ENCODE data around the gene CLCN7. TPM values are rescaled to one million over a fixed set of nuclear protein-coding genes. Genes with fewer than 3 reads are reported as not detected.

Gene CLCN7
- total and polyA plus RNA-seq, 2 of the 8 experiments (the other 6 are each of a cell fraction or from before 2014, with no cell fraction given), result 38.6 to 81.5 TPM

- peaks cover 0 to 9% of the 10 kb centered on the region in 2 experiments for H4K20me1 ChIP-seq (replicated peaks in 1 of 2; ENCODE audit: control insufficient read depth in 1 of 2, insufficient read depth in 2 of 2, low read length in 2 of 2)
- no peak overlapping the region for H3K18ac ChIP-seq (ENCODE audit: extremely low read depth, low read length)
- TF ChIP-seq CTCF (IDR thresholded peaks at IDR 0.05; ENCODE audit: control extremely low read depth in 1 of 3, insufficient read depth in 1 of 3, low read depth in 1 of 3, low read length in 3 of 3) (0 out of 4 replicates have a peak, but pooled peaks of 1 of the 3 experiments have one; percentile 3), POLR2A (IDR thresholded peaks at IDR 0.05; ENCODE audit: control extremely low read depth in 1 of 2, low read depth in 2 of 2, low read length in 2 of 2) (no peak)
- no peak overlapping the region for H3K9ac ChIP-seq (replicated peaks in 1 of 4; ENCODE audit: extremely low read depth in 1 of 4, low read depth in 3 of 4, low read length in 3 of 4)
- H3K36me3 ChIP-seq (ENCODE audit: control insufficient read depth in 2 of 4, insufficient read depth in 4 of 4, low read length in 3 of 4), result peaks cover 0 to 15% (median 1%) of the 10 kb centered on the region in 4 experiments; a peak in 3 of 8 replicates
- no peaks in the 10 kb centered on the region for H3K4me1 ChIP-seq (replicated peaks in 1 of 4; ENCODE audit: control insufficient read depth in 3 of 4, insufficient read depth in 4 of 4, low read length in 3 of 4)
- WGBS, 2 experiments (ENCODE audit: extremely low coverage in 1 of 2, insufficient coverage in 1 of 2, insufficient read length in 1 of 2, insufficient replicate concordance in 2 of 2, low coverage in 1 of 2, low lambda C conversion rate in 2 of 2, missing lambda C conversion rate in 1 of 2), result 88% methylated on average over 25 of the region's 29 CpGs; no CpG with 5 or more reads in 1 of the 2 experiments
- no peak overlapping the region for H4K8ac ChIP-seq (ENCODE audit: extremely low read depth, insufficient read depth, low read length)
- no peak overlapping the region for H3K4me3 ChIP-seq (ENCODE audit: extremely low read depth in 1 of 4, insufficient read depth in 2 of 4, low read depth in 3 of 4, low read length in 4 of 4)
- no peak overlapping the region for H3K27ac ChIP-seq (ENCODE audit: low read depth, low read length)
- H3K4me2 ChIP-seq (ENCODE audit: insufficient read depth in 1 of 2, low read depth in 2 of 2, low read length in 2 of 2), result no peak overlapping the region
- H3K9me3 ChIP-seq (ENCODE audit: insufficient read depth in 2 of 2, low read depth in 1 of 2, low read length in 1 of 2), result no peaks in the 10 kb centered on the region
- no peak for FAIRE-seq
- no peak overlapping the region for H2AFZ ChIP-seq (ENCODE audit: low read length)
- H3K27me3 ChIP-seq (replicated peaks in 1 of 4; ENCODE audit: control insufficient read depth in 3 of 4, extremely low read depth in 1 of 4, insufficient read depth in 3 of 4, low read length in 3 of 4), result no peaks in the 10 kb centered on the region
- no peak overlapping the region for H4K5ac ChIP-seq (ENCODE audit: insufficient read length, low read depth, low read length)
- H2BK15ac ChIP-seq (ENCODE audit: low read length), result no peak overlapping the region
- H3K14ac ChIP-seq (ENCODE audit: insufficient read length), result no peak overlapping the region
- no peak overlapping the region for H2BK120ac ChIP-seq (replicated peaks; ENCODE audit: low read depth, low read length)
- no peak for DNase-seq (ENCODE audit: low read depth in 1 of 2, low spot score in 2 of 2)
- H2BK20ac ChIP-seq (ENCODE audit: low read length), result no peak overlapping the region
- no peaks in the 10 kb centered on the region for H3K23me2 ChIP-seq (ENCODE audit: low read depth, low read length)
- peaks cover 6% of the 10 kb centered on the region; the same call in 1 of the 2 replicates for H3K79me1 ChIP-seq (ENCODE audit: low read depth, low read length)
- POLR2A ChIA-PET (ENCODE audit: partially characterized antibody), result interaction anchor here (1.0 to 1.1 kb wide), 2 partner anchors 23 to 371 kb away, joined by 4 to 5 read pairs; partner anchors contain the start of genes EME2 and MRPS34
- no peak overlapping the region for H3K56ac ChIP-seq (replicated peaks; ENCODE audit: insufficient read length, low read depth, low read length)
- peaks cover 0 to 6% of the 10 kb centered on the region in 2 experiments; a peak in 1 of 4 replicates for H3K79me2 ChIP-seq (ENCODE audit: control insufficient read depth in 1 of 2, insufficient read depth in 2 of 2, low read length in 2 of 2)
- H3K23ac ChIP-seq (ENCODE audit: insufficient read length), result no peak overlapping the region
- no peak overlapping the region for H4K91ac ChIP-seq (replicated peaks; ENCODE audit: insufficient read length, low read length)
- H2AK5ac ChIP-seq (ENCODE audit: low read depth, low read length), result no peak overlapping the region
- no peak overlapping the region for H2BK12ac ChIP-seq (ENCODE audit: low read depth, low read length)
- CTCF ChIA-PET (ENCODE audit: partially characterized antibody), result interaction anchor here (0.6 to 1.5 kb wide), 6 partner anchors 10 to 1542 kb away, joined by 3 to 6 read pairs (median 3); no protein-coding TSS in a partner anchor
- no peak overlapping the region for H2BK5ac ChIP-seq (ENCODE audit: low read depth, low read length)
- no peak overlapping the region for H3K4ac ChIP-seq (replicated peaks; ENCODE audit: insufficient read length, low read depth, low read length)
Observed at GRCh38 chr16:1401061-1401757, 73.6 kb downstream of the CLCN7 start.
